GM19239 (cell line): ENCODE results near the gene TFF2.

Source experiments
- DNase-seq: peaks from one replicate; pipeline ENCODE4 v3.0.0; 2011; ENCODE audit warnings: low spot score; ENCODE audit not compliant: insufficient read length
- FAIRE-seq: peaks from 2 replicates; lab custom pipeline; 2011; peaks lifted over from hg19 to GRCh38; lab: Jason Lieb, UNC

The TFF2 gene

GRCh38 chr21:42348762-42349161 lies 2.0 kb downstream of the TFF2 start:
- no peak for FAIRE-seq
- no peak for DNase-seq

GRCh38 chr21:42347601-42348327 lies 3.0 kb downstream of the TFF2 start:
- FAIRE-seq (no peak), DNase-seq (no peak)

- DNase-seq: no peak
- no peak for FAIRE-seq
These were observed 3.8 kb downstream of the TFF2 start for GRCh38 chr21:42346866-42347600.

GRCh38 chr21:42346441-42346840 lies 4.4 kb downstream of the TFF2 start:
- FAIRE-seq: no peak

GRCh38 chr21:42344631-42345030 lies 6.2 kb downstream of the TFF2 start:
- FAIRE-seq: no peak
- no peak for DNase-seq

More at GRCh38 chr21:42346441-42346840, 4.4 kb downstream of the TFF2 start:
- DNase-seq: no peak

GRCh38 chr21:42343963-42344510 lies 6.8 kb downstream of the TFF2 start:
- FAIRE-seq (no peak), DNase-seq (no peak)

GRCh38 chr21:42343556-42343955 lies 7.2 kb downstream of the TFF2 start:
- DNase-seq (no peak), FAIRE-seq (no peak)

- FAIRE-seq: no peak
- DNase-seq: no peak
These were observed 7.7 kb downstream of the TFF2 start for GRCh38 chr21:42343101-42343500.

- DNase-seq: no peak
- FAIRE-seq: no peak
These were observed 8.8 kb downstream of the TFF2 start for GRCh38 chr21:42341776-42342542.

GRCh38 chr21:42340187-42341050 lies 10.4 kb downstream of the TFF2 start:
- no peak for FAIRE-seq
- DNase-seq: no peak

- FAIRE-seq (no peak), DNase-seq (no peak)
These were observed 11.8 kb downstream of the TFF2 start for GRCh38 chr21:42338729-42339715.

GRCh38 chr21:42337830-42338728 lies 12.7 kb downstream of the TFF2 start:
- peak; percentile 11 for FAIRE-seq

GRCh38 chr21:42337276-42337675 lies 13.5 kb downstream of the TFF2 start:
- DNase-seq (no peak), FAIRE-seq (no peak)

More at GRCh38 chr21:42337830-42338728, 12.7 kb downstream of the TFF2 start:
- peak; percentile 46 for DNase-seq

- FAIRE-seq (no peak), DNase-seq (no peak)
These were observed 14.7 kb downstream of the TFF2 start for GRCh38 chr21:42336054-42336453.

GRCh38 chr21:42332557-42333317 lies 18.1 kb downstream of the TFF2 start:
- DNase-seq (no peak), FAIRE-seq (no peak)

- FAIRE-seq (no peak), DNase-seq (no peak)
These were observed 19.1 kb downstream of the TFF2 start for GRCh38 chr21:42331660-42332059.
